Left lung (tissue), 10 donors: ENCODE measurements around the gene MUC3A. TPM values are rescaled to one million over a fixed set of nuclear protein-coding genes. Genes with fewer than 3 reads are reported as not detected.
A peak's percentile ranks its signal among the peaks of the same experiment; 100 is the strongest.
"Not testable (repeated sequence)": the region's sequence is repeated elsewhere in the genome, so short reads cannot be mapped to it uniquely, and the experiment has no call there.

Experiments used
- ATAC-seq: fragments of 200-7000 bp; cut with Tn5 transposase; one replicate; pipeline ENCODE4 v1.9.1; 2020; ENCODE audit warnings: moderate library complexity
- DNase-seq, 4 donors: peaks; one replicate each; pipeline ENCODE4 v3.0.0-alpha.2; 2013 to 2020
- H3K27ac ChIP-seq, 2 donors: fragments of 200-600 bp; sonication (generic) in 1 of 2; one replicate each; pipeline versions ENCODE4 v1.5.0 to v1.8.0; 2020 to 2021
- H3K27me3 ChIP-seq, 2 donors: fragments of 200-600 bp; sonication (generic) in 1 of 2; one replicate each; pipeline versions ENCODE4 v1.5.0 to v1.8.0; 2020 to 2021
- H3K36me3 ChIP-seq, 2 donors: fragments of 200-600 bp; sonication (generic) in 1 of 2; one replicate each; pipeline versions ENCODE4 v1.5.0 to v1.8.0; 2020 to 2021
- H3K4me1 ChIP-seq, 2 donors: fragments of 200-600 bp; one replicate each; pipeline ENCODE4 v1.8.0; 2021
- H3K4me3 ChIP-seq, 2 donors: fragments of 200-600 bp; sonication (generic) in 1 of 2; one replicate each; pipeline versions ENCODE4 v1.5.0 to v1.8.0; 2020 to 2021; ENCODE audit warnings: mild to moderate bottlenecking in 1 of 2
- H3K9me3 ChIP-seq, 2 donors: fragments of 200-600 bp; sonication (generic) in 1 of 2; one replicate each; pipeline versions ENCODE4 v1.5.0 to v1.8.0; 2020 to 2021
- intact Hi-C, 2 donors: fragments of 100-400 bp; cut with DNase I; formaldehyde crosslinking; loops; one replicate each; pipeline versions ENCODE4 v1.11.2 to v1.14.2; 2022
- polyA plus RNA-seq, 6 donors: library from polyadenylated mRNA; unstranded; fragments of 120-200 nt; gene quantifications; one replicate each; pipeline ENCODE4 v1.2.1, GENCODE V29; 2013; ENCODE audit not compliant: insufficient read length in 6 of 6
- total RNA-seq, 2 donors: library from RNA; stranded (reverse); fragmentation: NEBNext Ultra II Directional; extraction: Animal tissue kit (Norgen Biotek cat#: 25700); gene quantifications; one replicate each; pipeline ENCODE4 v1.2.1, GENCODE V29; 2021
- TF ChIP-seq, protein P1 (sequence below), 2 donors: fragments of 200-600 bp; sonication (generic) in 1 of 2; IDR thresholded peaks; one replicate each; pipeline versions ENCODE4 v1.5.0 to v1.8.0; 2021; ENCODE audit warnings: antibody characterized with exemption in 2 of 2
- donor health status: DM: no; HTN: yes; CAD: no.
- donor health status: DM: no; HTN: no; CAD: no.

The MUC3A gene
- total and polyA plus RNA-seq, 8 donors = 0.37 to 3.6 (median 0.61) TPM

DNA sequence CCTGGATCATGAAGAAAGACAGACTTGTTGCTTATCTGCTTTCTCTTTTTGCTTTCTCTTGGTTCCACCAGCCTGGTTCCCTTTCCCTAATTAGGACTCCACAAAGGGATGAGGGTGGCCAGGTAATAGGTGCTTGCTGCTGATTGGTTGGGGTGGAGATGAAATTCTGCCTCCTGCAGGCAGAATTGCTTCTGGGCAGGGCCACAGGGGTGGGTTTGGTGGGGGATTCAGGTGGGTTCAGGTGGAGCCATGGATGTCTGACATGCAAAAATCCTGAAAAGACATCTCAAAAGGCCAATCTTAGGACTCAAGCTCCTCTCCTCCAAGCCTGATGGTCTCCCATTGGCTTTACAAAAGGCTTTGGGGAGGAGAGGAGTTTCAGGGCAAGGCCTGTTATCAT is 28.3 kb upstream of the MUC3A start:
- H3K27me3 ChIP-seq = peaks cover 0 to 6% of the 10 kb centered on the region in 2 donors
- intact Hi-C loops = no loop called here
- H3K36me3 ChIP-seq = no peaks in the 10 kb centered on the region
- no peaks in the 10 kb centered on the region for H3K4me1 ChIP-seq
- TF ChIP-seq, protein P1, sequence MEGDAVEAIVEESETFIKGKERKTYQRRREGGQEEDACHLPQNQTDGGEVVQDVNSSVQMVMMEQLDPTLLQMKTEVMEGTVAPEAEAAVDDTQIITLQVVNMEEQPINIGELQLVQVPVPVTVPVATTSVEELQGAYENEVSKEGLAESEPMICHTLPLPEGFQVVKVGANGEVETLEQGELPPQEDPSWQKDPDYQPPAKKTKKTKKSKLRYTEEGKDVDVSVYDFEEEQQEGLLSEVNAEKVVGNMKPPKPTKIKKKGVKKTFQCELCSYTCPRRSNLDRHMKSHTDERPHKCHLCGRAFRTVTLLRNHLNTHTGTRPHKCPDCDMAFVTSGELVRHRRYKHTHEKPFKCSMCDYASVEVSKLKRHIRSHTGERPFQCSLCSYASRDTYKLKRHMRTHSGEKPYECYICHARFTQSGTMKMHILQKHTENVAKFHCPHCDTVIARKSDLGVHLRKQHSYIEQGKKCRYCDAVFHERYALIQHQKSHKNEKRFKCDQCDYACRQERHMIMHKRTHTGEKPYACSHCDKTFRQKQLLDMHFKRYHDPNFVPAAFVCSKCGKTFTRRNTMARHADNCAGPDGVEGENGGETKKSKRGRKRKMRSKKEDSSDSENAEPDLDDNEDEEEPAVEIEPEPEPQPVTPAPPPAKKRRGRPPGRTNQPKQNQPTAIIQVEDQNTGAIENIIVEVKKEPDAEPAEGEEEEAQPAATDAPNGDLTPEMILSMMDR (IDR thresholded peaks at IDR 0.05) = no peak
- H3K27ac ChIP-seq = no peak overlapping the region
- H3K4me3 ChIP-seq = no peak overlapping the region
- DNase-seq (no peak), ATAC-seq (no peak)
- no peaks in the 10 kb centered on the region for H3K9me3 ChIP-seq

DNA sequence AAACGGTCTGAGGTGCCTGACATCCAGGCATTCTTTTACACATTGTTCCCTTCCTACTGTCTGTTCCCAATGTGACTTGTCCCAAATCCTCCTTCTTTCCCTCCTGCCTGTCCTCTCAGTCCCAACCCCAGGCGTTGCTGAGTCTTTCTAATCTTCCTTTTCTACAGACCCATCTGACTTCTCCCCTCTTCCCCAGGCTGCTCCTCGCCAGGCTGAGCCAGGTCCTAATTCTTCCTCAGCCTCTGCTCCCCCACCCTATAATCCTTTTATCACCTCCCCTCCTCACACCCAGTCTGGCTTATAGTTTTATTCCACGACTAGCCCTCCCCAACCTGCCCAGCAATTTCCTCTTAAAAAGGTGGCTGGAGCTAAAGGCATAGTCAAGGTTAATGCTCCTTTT is 25.7 kb upstream of the MUC3A start:
- H3K9me3 ChIP-seq, ATAC-seq, H3K4me3 ChIP-seq, H3K36me3 ChIP-seq, H3K27me3 ChIP-seq, H3K4me1 ChIP-seq, H3K27ac ChIP-seq, intact Hi-C loops, DNase-seq: not testable (repeated sequence)

DNA sequence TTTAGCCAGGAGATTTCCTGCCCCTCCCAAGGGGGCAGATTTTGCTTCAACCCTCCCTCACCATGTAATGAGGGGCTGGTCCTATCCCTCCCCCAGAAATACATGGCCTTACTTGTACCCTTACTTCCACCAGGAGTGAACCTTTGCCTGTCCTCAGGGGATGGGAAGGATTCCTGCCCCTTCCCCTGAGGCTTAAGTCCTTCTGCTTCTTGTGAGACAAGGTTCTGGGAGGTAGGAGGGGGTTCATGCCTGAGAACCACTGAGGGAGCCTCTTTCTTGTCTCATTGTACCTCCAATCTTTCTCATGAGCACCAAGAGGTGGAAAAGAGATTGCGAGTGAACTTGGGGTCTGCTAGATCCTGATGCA is 19.5 kb upstream of the MUC3A start:
- no peak for ATAC-seq

DNA sequence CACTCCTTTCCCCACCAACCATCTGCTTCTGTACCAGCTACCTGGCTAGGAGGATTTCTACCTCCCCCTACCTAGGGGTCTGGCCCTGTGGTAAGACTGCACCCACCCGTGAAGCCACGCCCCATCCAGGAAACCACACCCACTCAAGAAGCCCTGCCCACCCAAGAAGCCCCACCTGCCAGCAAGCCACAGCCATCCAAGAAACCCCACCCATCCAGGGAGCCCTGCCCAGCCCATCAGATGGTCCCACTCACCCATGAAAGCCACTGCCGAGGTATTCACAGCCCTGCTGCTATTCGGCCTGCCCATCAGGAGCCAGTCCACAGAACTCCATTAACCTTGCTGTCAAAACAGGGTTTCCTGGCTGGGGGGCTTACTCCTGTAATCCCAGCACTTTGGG is 15.6 kb upstream of the MUC3A start:
- DNase-seq = no peak
- TF ChIP-seq, protein P1 (IDR thresholded peaks at IDR 0.05) = no peak
- no peak for ATAC-seq
- H3K4me3 ChIP-seq = no peak overlapping the region
- H3K27ac ChIP-seq = no peak overlapping the region
- H3K36me3 ChIP-seq = no peaks in the 10 kb centered on the region
- no peaks in the 10 kb centered on the region for H3K4me1 ChIP-seq
- H3K27me3 ChIP-seq = no peaks in the 10 kb centered on the region
- peaks cover 0 to 5% of the 10 kb centered on the region in 2 donors for H3K9me3 ChIP-seq
- intact Hi-C loops = no loop called here

More for the DNA sequence above, 19.5 kb upstream of the MUC3A start:
- TF ChIP-seq, protein P1 (IDR thresholded peaks at IDR 0.05) = no peak
- Histone ChIP-seq H3K36me3 (no peaks in the 10 kb centered on the region), H3K9me3 (peaks cover 0 to 5% of the 10 kb centered on the region in 2 donors), H3K4me1 (no peaks in the 10 kb centered on the region), H3K4me3 (no peak overlapping the region), H3K27me3 (no peaks in the 10 kb centered on the region), H3K27ac (no peak overlapping the region)
- no peak for DNase-seq
- intact Hi-C loops = no loop called here

DNA sequence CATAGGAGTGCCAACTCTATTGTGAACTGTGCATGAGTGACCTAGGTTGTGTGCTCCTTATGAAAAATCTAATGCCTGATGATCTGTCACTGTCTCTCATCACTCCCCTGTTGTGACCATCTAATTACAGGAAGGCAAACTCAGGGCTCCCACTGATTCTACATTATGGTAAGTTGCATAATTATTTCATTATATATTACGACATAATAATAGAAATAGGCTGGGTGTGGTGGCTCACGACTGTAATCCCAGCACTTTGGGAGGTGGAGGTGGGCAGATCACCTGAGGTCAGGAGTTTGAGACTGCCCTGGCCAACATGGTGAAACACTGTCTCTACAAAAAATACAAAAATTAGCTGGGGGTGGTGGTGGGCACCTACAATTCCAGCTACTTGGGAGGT is 14.0 kb upstream of the MUC3A start:
- intact Hi-C loops, H3K27ac ChIP-seq, DNase-seq, H3K27me3 ChIP-seq, H3K4me1 ChIP-seq, H3K4me3 ChIP-seq, H3K36me3 ChIP-seq, ATAC-seq: not testable (repeated sequence)
- peaks cover 0 to 15% of the 10 kb centered on the region in 2 donors for H3K9me3 ChIP-seq

DNA sequence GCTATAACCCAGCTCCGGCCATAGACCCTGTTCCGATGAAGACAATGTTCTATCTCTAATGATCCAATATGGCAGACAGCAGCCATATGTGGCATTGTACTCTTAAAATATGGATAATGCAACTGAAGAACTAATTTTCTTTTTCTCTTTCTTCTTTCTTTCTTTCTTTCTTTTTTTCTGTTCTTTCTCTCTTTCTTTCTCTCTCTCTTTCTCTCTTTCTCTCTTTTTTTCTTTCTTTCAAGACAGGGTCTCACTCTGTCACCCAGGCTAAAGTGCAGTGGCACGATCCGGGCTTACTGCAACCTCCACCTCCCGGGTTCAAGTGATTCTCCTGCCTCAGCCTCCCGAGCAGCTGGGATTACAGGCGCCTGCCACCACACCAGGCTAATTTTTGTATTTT is 13.2 kb upstream of the MUC3A start:
- H3K9me3 ChIP-seq = peaks cover 0 to 17% of the 10 kb centered on the region in 2 donors
- H3K36me3 ChIP-seq, H3K27ac ChIP-seq, H3K4me3 ChIP-seq, DNase-seq, ATAC-seq, H3K4me1 ChIP-seq, intact Hi-C loops, H3K27me3 ChIP-seq: not testable (repeated sequence)

DNA sequence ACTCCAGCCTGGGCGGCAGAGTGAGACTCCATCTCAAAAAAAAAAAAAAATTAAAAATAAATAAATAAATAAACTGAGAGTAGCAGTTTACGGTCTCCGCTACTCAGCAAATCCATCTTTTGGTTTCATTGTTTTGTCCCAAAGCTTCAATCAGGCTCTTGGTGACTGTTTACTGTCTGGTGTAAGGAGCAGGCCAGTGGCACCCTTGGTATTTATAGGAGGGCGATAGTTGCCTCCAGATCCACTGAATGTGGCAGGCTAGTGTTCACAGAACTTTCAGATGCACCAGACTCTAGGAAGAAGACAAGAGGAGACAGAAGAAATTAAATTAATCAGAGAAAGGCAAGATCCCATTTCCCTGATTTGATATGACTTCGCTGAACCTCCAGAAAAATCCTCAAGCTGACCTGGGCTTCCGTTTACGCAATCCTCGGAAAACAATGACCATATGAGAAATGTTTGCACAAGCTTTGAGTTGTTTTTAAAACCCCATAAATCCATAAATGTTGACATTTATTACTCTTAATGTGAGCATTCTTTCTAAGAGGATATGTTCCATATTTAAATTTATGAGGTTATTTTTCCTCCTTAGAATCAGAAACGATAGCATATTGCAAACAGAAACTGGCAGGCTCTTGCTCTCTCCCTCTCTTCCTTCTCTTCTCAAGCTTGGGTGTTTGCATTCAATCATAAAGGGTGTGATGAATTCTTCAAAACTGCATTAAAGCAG is 7.1 kb upstream of the MUC3A start:
- Histone ChIP-seq H3K9me3 (peaks cover 0 to 13% of the 10 kb centered on the region in 2 donors), H3K4me3 (no peak overlapping the region), H3K27ac (peak overlapping the region; percentile 15 to 51), H3K36me3 (no peaks in the 10 kb centered on the region), H3K4me1 (peaks cover 0 to 8% of the 10 kb centered on the region in 2 donors), H3K27me3 (peaks cover 0 to 22% of the 10 kb centered on the region in 2 donors)
- peak in 1 of 4 donors; percentile 56 for DNase-seq
- ATAC-seq = peak; percentile 65
- intact Hi-C loops = no loop called here
- TF ChIP-seq, protein P1 (IDR thresholded peaks at IDR 0.05) = no peak
